CD4-positive, alpha-beta memory T cell (primary cell): ENCODE measurements around the gene AXDND1. TPM values are rescaled to one million over a fixed set of nuclear protein-coding genes. Genes with fewer than 3 reads are reported as not detected.
"Not testable (repeated sequence)": the region's sequence is repeated elsewhere in the genome, so short reads cannot be mapped to it uniquely, and the experiment has no call there.

Experiments
- CTCF ChIA-PET: fragments of 350-600 bp; sonication (Branson Sonifier 250); formaldehyde crosslinking; loops from one replicate; lab custom pipeline; 2021; ENCODE audit warnings: inconsistent platforms; ENCODE audit not compliant: partially characterized antibody; lab: Charles Lee
- POLR2A ChIA-PET: fragments of 350-600 bp; sonication (Branson Sonifier 250); formaldehyde crosslinking; loops from one replicate; lab custom pipeline; 2021; ENCODE audit not compliant: partially characterized antibody; lab: Charles Lee
- DNase-seq, 5 donors: peaks; one replicate each; pipeline versions ENCODE4 v3.0.0 to v3.0.0-alpha.2; 2020 to 2022; ENCODE audit warnings: mixed read lengths in 1 of 5
- H3K27ac ChIP-seq: one replicate; pipeline ENCODE4 v1.7.0; 2013; ENCODE audit warnings: low read depth, low read length
- H3K27me3 ChIP-seq: 2 replicates; pipeline ENCODE4 v1.7.0; 2013; ENCODE audit warnings: mild to moderate bottlenecking, low read length, moderate library complexity; ENCODE audit not compliant: insufficient read depth
- H3K36me3 ChIP-seq: 2 replicates; pipeline ENCODE4 v1.7.0; 2013; ENCODE audit warnings: mild to moderate bottlenecking, low read length, moderate library complexity; ENCODE audit not compliant: insufficient read depth
- H3K4me1 ChIP-seq: 2 replicates; pipeline ENCODE4 v1.7.0; 2013; ENCODE audit warnings: mild to moderate bottlenecking, low read length, moderate library complexity; ENCODE audit not compliant: insufficient read depth
- H3K4me3 ChIP-seq, 2 donors: one replicate each; pipeline ENCODE4 v1.7.0; 2013; ENCODE audit warnings: low read length in 2 of 2, mild to moderate bottlenecking in 1 of 2
- H3K9me3 ChIP-seq, 2 donors: one replicate each; pipeline ENCODE4 v1.7.0; 2013; ENCODE audit warnings: low read length in 2 of 2, control low read depth in 1 of 2; ENCODE audit not compliant: control insufficient read depth in 1 of 2
- H3K27ac Mint-ChIP-seq, 7 donors: one replicate each; pipeline ENCODE4 v1.8.0; 2020 to 2021; ENCODE audit warnings: mixed read lengths in 7 of 7, mild to moderate bottlenecking in 6 of 7, inconsistent platforms in 3 of 7, moderate library complexity in 3 of 7
- H3K27me3 Mint-ChIP-seq, 2 donors: one replicate each; pipeline ENCODE4 v1.8.0; 2020 to 2021; ENCODE audit warnings: mixed read lengths in 2 of 2
- H3K36me3 Mint-ChIP-seq, 2 donors: one replicate each; pipeline ENCODE4 v1.8.0; 2020 to 2021; ENCODE audit warnings: mixed read lengths in 2 of 2, inconsistent platforms in 1 of 2, mild to moderate bottlenecking in 1 of 2
- H3K4me1 Mint-ChIP-seq, 4 donors: one replicate each; pipeline ENCODE4 v1.8.0; 2020 to 2021; ENCODE audit warnings: mixed read lengths in 4 of 4, mild to moderate bottlenecking in 1 of 4
- H3K4me3 Mint-ChIP-seq, 8 donors: one replicate each; pipeline ENCODE4 v1.8.0; 2020 to 2021; ENCODE audit warnings: mixed read lengths in 8 of 8, mild to moderate bottlenecking in 7 of 8, moderate library complexity in 6 of 8, inconsistent platforms in 3 of 8
- H3K9me3 Mint-ChIP-seq, 8 donors: one replicate each; pipeline ENCODE4 v1.8.0; 2020 to 2021; ENCODE audit warnings: mixed read lengths in 8 of 8, mild to moderate bottlenecking in 5 of 8, inconsistent platforms in 3 of 8, moderate library complexity in 1 of 8
- intact Hi-C: fragments of 100-400 bp; cut with micrococcal nuclease; formaldehyde crosslinking; loops from one replicate; pipeline ENCODE4 v1.15.1; 2023
- polyA plus RNA-seq, 2 donors: library from polyadenylated mRNA; unstranded; fragments of 300-500 nt; fragmentation: Illumina TruSeq; gene quantifications; one replicate each; pipeline ENCODE4 v1.2.3, GENCODE V29; 2021
- total RNA-seq, 2 experiments: library from RNA; stranded (reverse); gene quantifications; one replicate each; pipeline ENCODE4 v1.2.3, GENCODE V29; 2021

AXDND1 gene
- total and polyA plus RNA-seq, 4 experiments from 2014 or later, result 0.44 to 1.3 TPM; not detected in 2

DNA sequence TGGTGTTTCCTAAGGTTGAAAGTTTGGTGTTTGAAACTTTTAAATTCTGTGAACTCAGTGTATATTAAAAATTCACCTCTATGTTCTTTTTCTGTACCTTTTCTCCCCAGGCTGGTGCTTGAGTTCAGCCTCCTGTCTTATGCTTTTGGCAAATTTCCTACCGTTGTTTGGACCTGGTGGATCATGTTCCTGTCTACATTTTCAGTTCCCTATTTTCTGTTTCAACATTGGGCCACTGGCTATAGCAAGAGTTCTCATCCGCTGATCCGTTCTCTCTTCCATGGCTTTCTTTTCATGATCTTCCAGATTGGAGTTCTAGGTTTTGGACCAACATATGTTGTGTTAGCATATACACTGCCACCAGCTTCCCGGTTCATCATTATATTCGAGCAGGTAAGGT lies 24.9 kb upstream of the AXDND1 start:
- no peaks in the 10 kb centered on the region for H3K9me3 ChIP-seq
- Mint-ChIP-seq H3K36me3 (peaks cover 38 to 65% of the 10 kb centered on the region in 2 donors), H3K4me3 (no peak overlapping the region), H3K9me3 (no peaks in the 10 kb centered on the region), H3K4me1 (peaks cover 0 to 4% (median 1%) of the 10 kb centered on the region in 4 donors), H3K27me3 (no peaks in the 10 kb centered on the region), H3K27ac (peak overlapping the region in 1 of 7 donors; percentile 4)
- no peak overlapping the region for H3K4me3 ChIP-seq
- intact Hi-C loops, result no loop called here
- no peaks in the 10 kb centered on the region for H3K27me3 ChIP-seq
- POLR2A ChIA-PET, result interaction anchor here (0.9 kb wide), 1 partner anchor 14 kb away, joined by 3 read pairs; no protein-coding TSS in a partner anchor
- H3K4me1 ChIP-seq, result no peaks in the 10 kb centered on the region
- peaks cover 19% of the 10 kb centered on the region for H3K36me3 ChIP-seq
- CTCF ChIA-PET, result no interaction called here
- DNase-seq, result no peak
- H3K27ac ChIP-seq, result no peak overlapping the region

- DNase-seq, result no peak
- H3K9me3 Mint-ChIP-seq, result no peaks in the 10 kb centered on the region
- H3K4me1 ChIP-seq, result no peaks in the 10 kb centered on the region
- no peak overlapping the region for H3K4me3 ChIP-seq
- H3K36me3 ChIP-seq, result peaks cover 26% of the 10 kb centered on the region
- intact Hi-C loops, result no loop called here
- no peak overlapping the region for H3K27ac ChIP-seq
- no peaks in the 10 kb centered on the region for H3K27me3 ChIP-seq
- H3K9me3 ChIP-seq, result no peaks in the 10 kb centered on the region
- POLR2A ChIA-PET, result no interaction called here
- H3K27ac Mint-ChIP-seq, result peak overlapping the region in 2 of 7 donors; percentile 22 to 64
- CTCF ChIA-PET, result no interaction called here
- no peaks in the 10 kb centered on the region for H3K27me3 Mint-ChIP-seq
- peaks cover 0 to 5% (median under 1%) of the 10 kb centered on the region in 4 donors for H3K4me1 Mint-ChIP-seq
- H3K4me3 Mint-ChIP-seq, result no peak overlapping the region
- peaks cover 44 to 69% of the 10 kb centered on the region in 2 donors for H3K36me3 Mint-ChIP-seq
Measured at GRCh38 chr1:179341943-179342547, 23.7 kb upstream of the AXDND1 start.

DNA sequence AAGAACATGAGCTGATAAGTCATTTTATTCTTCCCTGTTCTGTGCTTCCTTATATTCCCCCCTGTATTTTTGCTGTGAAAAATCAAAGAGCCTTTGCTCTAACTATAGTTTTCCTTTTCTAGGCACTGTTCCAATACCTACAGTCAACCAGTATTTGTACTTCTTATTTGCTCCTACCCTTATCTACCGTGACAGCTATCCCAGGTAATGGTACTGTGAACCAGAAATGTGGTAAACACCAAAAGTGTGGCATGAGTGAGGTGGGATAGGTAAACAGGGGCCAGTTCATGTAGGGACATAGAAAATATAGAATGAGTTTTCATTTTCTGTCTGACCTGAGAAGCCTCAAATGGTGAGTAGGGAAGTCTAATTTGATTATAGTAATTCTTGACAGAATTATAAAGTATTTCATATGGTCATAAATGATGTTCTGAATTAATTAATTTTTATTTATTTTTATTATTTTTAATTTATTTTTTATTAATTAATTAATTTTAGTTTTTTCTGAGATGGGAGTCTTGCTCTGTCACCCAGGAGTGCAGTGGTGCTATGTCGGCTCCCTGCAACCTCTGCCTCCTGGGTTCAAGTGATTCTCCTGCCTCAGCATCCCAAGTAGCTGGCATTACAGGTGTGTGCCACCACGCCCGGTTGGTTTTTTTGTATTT lies 22.9 kb upstream of the AXDND1 start:
- H3K27ac Mint-ChIP-seq, result peak overlapping the region in 1 of 7 donors; percentile 22
- ChIA-PET POLR2A (no interaction called here), CTCF (no interaction called here)
- no peaks in the 10 kb centered on the region for H3K9me3 Mint-ChIP-seq
- Histone ChIP-seq H3K4me1 (no peaks in the 10 kb centered on the region), H3K4me3 (no peak overlapping the region), H3K36me3 (peaks cover 32% of the 10 kb centered on the region), H3K9me3 (no peaks in the 10 kb centered on the region), H3K27ac (no peak overlapping the region), H3K27me3 (no peaks in the 10 kb centered on the region)
- intact Hi-C loops, result no loop called here
- no peak overlapping the region for H3K4me3 Mint-ChIP-seq
- H3K36me3 Mint-ChIP-seq, result peaks cover 48 to 68% of the 10 kb centered on the region in 2 donors
- no peaks in the 10 kb centered on the region for H3K27me3 Mint-ChIP-seq
- DNase-seq, result no peak
- H3K4me1 Mint-ChIP-seq, result peaks cover 0 to 3% (median 0%) of the 10 kb centered on the region in 4 donors

DNA sequence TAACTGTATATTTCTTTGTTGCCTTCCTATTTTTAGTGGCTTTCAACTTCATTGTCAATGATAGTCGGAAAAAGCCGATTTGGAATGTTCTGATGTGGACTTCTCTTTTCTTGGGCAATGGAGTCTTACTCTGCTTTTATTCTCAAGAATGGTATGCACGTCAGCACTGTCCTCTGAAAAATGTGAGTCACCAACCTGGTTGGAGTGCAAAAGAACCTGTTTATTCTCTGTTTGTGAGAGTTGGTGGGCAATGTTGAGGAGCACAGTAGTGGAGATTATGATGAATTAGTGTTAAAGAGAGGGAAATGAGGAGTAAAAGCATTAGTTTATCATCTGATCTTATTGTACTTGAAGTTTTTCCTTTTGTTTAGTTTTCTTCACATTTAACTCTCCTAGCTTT lies 14.5 kb upstream of the AXDND1 start:
- H3K36me3 ChIP-seq, result peaks cover 49% of the 10 kb centered on the region
- Mint-ChIP-seq H3K27ac (peak overlapping the region in 4 of 7 donors; percentile 18 to 85 (median 54)), H3K36me3 (peaks cover 31 to 80% of the 10 kb centered on the region in 2 donors), H3K27me3 (no peaks in the 10 kb centered on the region), H3K4me1 (peaks cover 0 to 4% (median 0%) of the 10 kb centered on the region in 4 donors), H3K4me3 (no peak overlapping the region), H3K9me3 (no peaks in the 10 kb centered on the region)
- no peak overlapping the region for H3K27ac ChIP-seq
- ChIA-PET POLR2A (no interaction called here), CTCF (no interaction called here)
- H3K27me3 ChIP-seq, result no peaks in the 10 kb centered on the region
- no peak for DNase-seq
- H3K4me3 ChIP-seq, result no peak overlapping the region
- H3K4me1 ChIP-seq, result no peaks in the 10 kb centered on the region
- intact Hi-C loops, result loop anchor here (5.0 kb wide), 1 partner anchor 54 kb away; no protein-coding TSS in a partner anchor
- no peaks in the 10 kb centered on the region for H3K9me3 ChIP-seq

DNA sequence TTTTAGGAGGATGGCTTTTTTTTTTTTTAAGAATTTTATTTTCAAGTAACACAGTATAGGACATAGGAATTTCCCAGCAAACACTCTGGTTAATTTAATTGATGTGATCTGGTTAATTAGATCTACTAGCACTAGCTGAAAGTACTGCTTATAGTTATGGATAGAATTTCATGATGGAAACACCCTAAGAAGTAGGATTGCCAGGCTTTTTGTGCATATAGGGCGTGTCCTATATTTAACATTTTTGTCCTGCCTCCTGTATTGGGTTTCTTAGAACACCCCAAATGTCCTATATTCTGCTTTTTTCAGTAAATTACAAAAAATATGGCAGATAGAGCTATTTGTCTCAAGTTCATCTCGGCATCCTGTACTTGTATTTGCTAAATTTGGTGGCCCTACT lies 13.5 kb upstream of the AXDND1 start:
- POLR2A ChIA-PET, result no interaction called here
- H3K4me3 Mint-ChIP-seq, result no peak overlapping the region
- no peak overlapping the region for H3K27ac ChIP-seq
- CTCF ChIA-PET, result interaction anchor here (1.1 to 2.0 kb wide), 3 partner anchors 13 to 231 kb away, joined by 4 to 6 read pairs (median 5); partner anchors contain the start of gene AXDND1
- H3K4me1 ChIP-seq, result no peaks in the 10 kb centered on the region
- peaks cover 0 to 4% (median 0%) of the 10 kb centered on the region in 4 donors for H3K4me1 Mint-ChIP-seq
- intact Hi-C loops, result loop anchor here (5.0 kb wide), 1 partner anchor 55 kb away; no protein-coding TSS in a partner anchor
- H3K4me3 ChIP-seq, result no peak overlapping the region
- no peak for DNase-seq
- peaks cover 29 to 75% of the 10 kb centered on the region in 2 donors for H3K36me3 Mint-ChIP-seq
- H3K9me3 Mint-ChIP-seq, result no peaks in the 10 kb centered on the region
- H3K27me3 ChIP-seq, result no peaks in the 10 kb centered on the region
- H3K9me3 ChIP-seq, result no peaks in the 10 kb centered on the region
- H3K27me3 Mint-ChIP-seq, result no peaks in the 10 kb centered on the region
- H3K27ac Mint-ChIP-seq, result peak overlapping the region in 2 of 7 donors; percentile 15 to 39
- peaks cover 44% of the 10 kb centered on the region for H3K36me3 ChIP-seq

DNA sequence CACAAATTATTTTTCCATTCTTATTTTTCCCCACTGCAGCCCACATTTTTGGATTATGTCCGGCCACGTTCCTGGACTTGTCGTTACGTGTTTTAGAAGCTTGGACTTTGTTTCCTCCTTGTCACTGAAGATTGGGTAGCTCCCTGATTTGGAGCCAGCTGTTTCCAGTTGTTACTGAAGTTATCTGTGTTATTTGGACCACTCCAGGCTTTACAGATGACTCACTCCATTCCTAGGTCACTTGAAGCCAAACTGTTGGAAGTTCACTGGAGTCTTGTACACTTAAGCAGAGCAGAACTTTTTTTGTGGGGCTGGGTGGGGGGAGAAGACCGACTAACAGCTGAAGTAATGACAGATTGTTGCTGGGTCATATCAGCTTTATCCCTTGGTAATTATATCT lies 12.2 kb upstream of the AXDND1 start:
- H3K27ac Mint-ChIP-seq, result peak overlapping the region in 4 of 7 donors; percentile 6 to 56 (median 32)
- no peaks in the 10 kb centered on the region for H3K4me1 ChIP-seq
- H3K27ac ChIP-seq, result no peak overlapping the region
- H3K4me3 Mint-ChIP-seq, result no peak overlapping the region
- peaks cover 24 to 63% of the 10 kb centered on the region in 2 donors for H3K36me3 Mint-ChIP-seq
- H3K4me1 Mint-ChIP-seq, result peaks cover 0 to 4% (median 0%) of the 10 kb centered on the region in 4 donors
- no peak for DNase-seq
- POLR2A ChIA-PET, result no interaction called here
- no peaks in the 10 kb centered on the region for H3K27me3 ChIP-seq
- intact Hi-C loops, result loop anchor here (5.0 kb wide), 1 partner anchor 56 kb away; no protein-coding TSS in a partner anchor
- CTCF ChIA-PET, result interaction anchor here (0.6 to 2.0 kb wide), 2 partner anchors 16 to 232 kb away, joined by 5 to 6 read pairs; no protein-coding TSS in a partner anchor
- H3K27me3 Mint-ChIP-seq, result no peaks in the 10 kb centered on the region
- H3K36me3 ChIP-seq, result peaks cover 37% of the 10 kb centered on the region
- no peaks in the 10 kb centered on the region for H3K9me3 Mint-ChIP-seq
- no peak overlapping the region for H3K4me3 ChIP-seq
- no peaks in the 10 kb centered on the region for H3K9me3 ChIP-seq

DNA sequence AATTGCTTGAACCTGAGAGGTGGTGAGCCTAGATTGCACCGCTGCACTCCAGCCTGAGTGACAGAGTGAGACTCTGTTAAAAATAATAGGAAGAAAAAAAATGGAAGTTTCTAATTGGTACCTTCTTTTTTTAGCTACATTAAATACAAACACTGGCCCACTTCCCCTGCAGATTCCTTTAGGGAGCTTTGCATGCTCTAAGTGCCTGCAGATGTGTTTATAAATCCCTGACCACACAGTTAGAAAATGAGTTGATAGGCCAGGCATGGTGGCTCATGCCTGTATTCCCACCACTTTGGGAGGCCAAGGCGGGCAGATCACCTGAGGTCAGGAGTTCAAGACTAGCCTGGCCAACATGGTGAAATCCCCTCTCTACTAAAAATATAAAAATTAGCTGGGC lies 4.1 kb upstream of the AXDND1 start:
- H3K9me3 ChIP-seq, H3K4me1 ChIP-seq, H3K27me3 ChIP-seq, intact Hi-C loops, H3K9me3 Mint-ChIP-seq, H3K27me3 Mint-ChIP-seq, H3K4me3 Mint-ChIP-seq, H3K36me3 ChIP-seq, H3K4me3 ChIP-seq, H3K27ac ChIP-seq, DNase-seq, H3K36me3 Mint-ChIP-seq, POLR2A ChIA-PET: not testable (repeated sequence)
- H3K27ac Mint-ChIP-seq, result peak overlapping the region in 3 of 7 donors; percentile 15 to 73 (median 42)
- peaks cover 5 to 15% (median 9%) of the 10 kb centered on the region in 4 donors for H3K4me1 Mint-ChIP-seq
- CTCF ChIA-PET, result interaction anchor here (1.0 kb wide), 1 partner anchor 242 kb away, joined by 4 read pairs; no protein-coding TSS in a partner anchor
